Left kidney (tissue), 2 donors: Measurements from ENCODE around the gene SRSF2. TPM values are rescaled to one million over a fixed set of nuclear protein-coding genes. Genes with fewer than 3 reads are reported as not detected.
A peak's percentile ranks its signal among the peaks of the same experiment; 100 is the strongest.
"Not testable (repeated sequence)": the region's sequence is repeated elsewhere in the genome, so short reads cannot be mapped to it uniquely, and the experiment has no call there.

Experiments
- DNase-seq: peaks from one replicate; pipeline ENCODE4 v3.0.0-alpha.2; 2013
- polyA plus RNA-seq: library from polyadenylated mRNA; unstranded; fragments of 120-200 nt; gene quantifications from one replicate; pipeline ENCODE4 v1.2.1, GENCODE V29; 2013; ENCODE audit not compliant: insufficient read length

Gene SRSF2
- polyA plus RNA-seq, 1 donor: 473 TPM

DNA sequence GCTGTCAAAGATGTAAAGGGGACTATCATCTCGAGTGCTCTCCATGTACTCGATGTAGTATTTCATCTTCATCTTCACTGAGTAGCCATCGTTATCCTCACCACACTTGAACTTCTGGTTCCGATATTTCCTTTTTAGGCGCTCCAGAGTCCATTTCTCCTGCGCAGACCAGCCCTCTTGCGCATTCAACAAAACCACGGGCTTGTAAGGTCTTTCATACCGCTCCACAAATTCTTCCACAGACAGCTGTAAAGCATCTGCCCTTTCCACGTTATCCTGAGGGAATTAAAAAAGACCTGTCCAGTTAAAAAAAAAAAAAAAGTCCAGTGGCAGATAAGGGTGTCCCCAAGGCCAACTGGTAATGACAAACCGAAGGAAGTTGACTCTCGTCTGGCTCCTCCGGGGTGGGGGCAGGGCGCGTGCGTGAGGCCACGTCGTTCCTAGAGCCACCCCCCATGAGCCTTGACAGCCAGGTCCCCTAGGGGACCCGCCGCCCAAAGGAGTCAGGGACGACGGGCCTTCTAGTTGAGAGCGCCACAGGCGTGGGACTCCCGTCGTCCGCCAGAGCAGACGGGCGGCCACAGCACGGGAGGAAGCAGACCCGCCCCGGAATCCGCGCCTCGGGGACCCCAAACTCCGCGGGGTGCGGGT lies 11.4 kb downstream of the SRSF2 start:
- no peak for DNase-seq

DNA sequence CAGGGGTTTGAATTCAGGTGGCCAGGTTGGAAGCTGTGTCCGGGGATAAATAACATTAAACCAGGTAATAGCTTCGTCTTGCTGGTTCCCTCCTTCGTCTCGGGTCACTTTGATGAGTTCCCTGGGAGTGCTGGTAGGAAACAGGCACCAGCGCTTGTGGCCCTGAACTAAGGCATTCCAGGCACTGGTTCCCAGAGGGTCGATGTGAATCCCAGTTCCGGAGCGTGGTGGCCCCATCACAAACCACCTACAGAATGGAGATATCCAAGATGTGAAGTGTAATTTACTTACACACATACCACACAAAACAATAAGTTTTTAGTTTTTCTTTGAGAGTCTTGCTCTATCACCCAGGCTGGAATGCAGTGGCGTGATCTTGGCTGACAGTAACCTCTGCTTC lies 13.3 kb downstream of the SRSF2 start:
- no peak for DNase-seq

- DNase-seq: not testable (repeated sequence)
These were observed 14.2 kb downstream of the SRSF2 start for GRCh38 chr17:76722977-76723376.

GRCh38 chr17:76722279-76722678 lies 14.9 kb downstream of the SRSF2 start:
- no peak for DNase-seq

DNA sequence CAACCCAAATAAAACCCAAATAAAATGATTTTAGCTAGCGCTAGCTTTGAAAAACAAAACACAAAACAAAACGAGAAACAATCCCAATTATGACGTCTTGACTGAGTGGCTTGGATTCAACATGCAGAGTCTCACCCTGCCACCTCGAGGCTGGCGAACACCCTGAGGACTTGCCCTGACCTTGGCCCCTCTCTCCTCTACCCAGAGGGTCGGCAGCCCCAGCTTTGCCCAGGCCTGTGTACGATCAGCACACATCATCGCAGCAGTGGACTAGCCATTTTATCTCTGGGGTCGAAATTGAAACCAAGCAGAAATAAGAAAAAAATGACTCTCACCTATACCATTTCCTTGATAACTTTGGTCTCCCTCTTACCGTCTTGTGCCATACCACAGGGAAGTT lies 15.7 kb downstream of the SRSF2 start:
- no peak for DNase-seq

GRCh38 chr17:76720941-76721340 lies 16.2 kb downstream of the SRSF2 start:
- DNase-seq: no peak

GRCh38 chr17:76720211-76720610 lies 16.9 kb downstream of the SRSF2 start:
- no peak for DNase-seq

DNA sequence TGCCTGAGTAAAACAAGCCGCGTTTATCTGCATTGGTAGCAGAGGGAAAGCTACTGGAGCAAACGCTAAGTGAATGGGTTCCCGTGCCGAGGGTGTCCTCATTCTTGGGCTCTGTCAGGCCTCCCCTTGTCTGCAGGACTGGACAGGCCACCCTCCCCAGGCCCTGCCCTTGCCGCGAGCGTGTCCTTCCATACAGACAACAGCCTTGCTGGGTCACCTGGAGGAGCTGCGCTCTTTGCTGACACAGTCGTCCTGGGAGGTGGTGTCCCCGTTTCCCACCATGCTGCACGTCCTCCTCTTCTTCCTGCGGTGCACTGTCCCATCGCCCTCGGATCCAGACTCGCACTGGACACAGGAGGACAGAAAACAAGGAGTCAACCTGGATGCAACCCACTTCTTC lies 18.6 kb downstream of the SRSF2 start:
- no peak for DNase-seq

DNA sequence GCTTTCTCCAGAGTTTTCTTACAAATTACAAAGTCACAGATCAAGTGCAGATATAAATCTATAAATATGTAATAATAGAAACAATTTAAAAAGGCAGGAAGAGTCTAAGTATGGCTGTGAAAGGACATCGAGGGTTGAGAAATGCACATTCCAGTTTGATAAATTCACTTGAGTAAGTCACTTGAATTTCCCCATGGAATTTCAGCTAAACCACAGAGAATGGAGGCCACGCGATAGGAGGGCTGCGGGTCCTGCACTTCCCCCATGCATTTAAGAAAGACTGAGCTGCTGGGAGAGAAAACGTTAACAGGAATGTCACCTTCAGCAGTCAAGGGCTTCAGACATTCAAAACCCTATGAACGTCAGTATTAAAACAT lies 20.3 kb downstream of the SRSF2 start:
- no peak for DNase-seq

GRCh38 chr17:76716146-76716838 lies 20.8 kb downstream of the SRSF2 start:
- no peak for DNase-seq

DNA sequence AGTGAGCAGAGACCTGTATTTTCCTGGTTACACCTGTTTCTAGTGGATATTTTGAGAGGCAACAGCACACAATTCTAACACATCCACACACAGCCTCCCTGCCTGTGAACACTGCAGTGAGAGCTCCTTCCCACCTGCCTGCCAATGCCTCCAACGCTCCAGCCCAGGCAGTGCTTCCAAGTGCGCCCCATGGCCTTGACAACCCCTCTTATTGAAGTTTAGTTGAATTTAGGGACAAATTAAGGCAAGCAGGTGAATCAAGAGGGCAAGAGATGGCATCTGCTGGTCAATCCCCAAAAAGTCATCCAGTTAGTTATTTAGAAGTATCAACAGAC lies 21.7 kb downstream of the SRSF2 start:
- no peak for DNase-seq

- no peak for DNase-seq
These were observed 22.2 kb downstream of the SRSF2 start for GRCh38 chr17:76714822-76715495.

- DNase-seq: no peak
These were observed 22.8 kb downstream of the SRSF2 start for GRCh38 chr17:76714336-76714735.

DNA sequence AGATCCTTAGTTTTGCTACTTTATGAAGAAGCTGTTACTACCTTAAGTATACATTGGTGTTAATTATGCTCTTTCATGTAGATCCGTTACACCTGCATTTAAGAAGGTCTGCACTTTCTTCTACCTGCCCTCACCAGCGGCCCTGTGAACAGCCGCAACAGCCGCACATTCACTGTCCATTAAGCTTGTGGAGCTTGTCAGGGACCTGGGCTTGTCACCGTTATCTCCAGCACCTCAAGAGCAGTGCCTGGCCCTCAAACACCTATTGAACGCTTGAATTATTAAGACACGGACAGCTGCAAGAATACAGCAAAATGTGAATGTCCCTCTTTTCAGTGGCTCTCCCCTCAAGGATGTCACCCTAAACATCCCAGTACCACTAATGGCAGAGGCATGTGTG lies 23.4 kb downstream of the SRSF2 start:
- no peak for DNase-seq

DNA sequence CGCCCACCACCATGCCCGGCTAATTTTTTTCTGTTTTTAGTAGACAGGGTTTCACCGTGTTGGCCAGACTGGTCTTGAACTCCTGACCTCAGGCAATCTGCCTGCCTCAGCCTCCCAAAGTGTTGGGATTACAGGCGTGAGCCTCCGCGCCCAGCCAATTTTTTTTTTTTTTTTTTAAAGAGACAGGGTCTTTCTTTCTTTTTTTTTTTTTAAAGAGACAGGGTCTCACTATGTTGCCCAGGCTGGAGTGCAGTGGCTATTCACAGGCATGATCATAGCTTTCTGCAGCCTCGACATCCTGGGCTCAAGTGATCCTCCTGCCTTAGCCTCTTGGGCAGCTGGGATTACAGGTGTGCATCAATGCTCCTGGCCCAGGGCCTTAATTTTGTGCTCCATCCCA lies 24.8 kb downstream of the SRSF2 start:
- not testable (repeated sequence) for DNase-seq

GRCh38 chr17:76710863-76711611 lies 26.1 kb downstream of the SRSF2 start, which contains the start of gene MXRA7:
TSS of gene MXRA7 (minus strand) at chr17:76710965. CDS start at chr17:76710946, 19 bp downstream.
- DNase-seq: no peak

GRCh38 chr17:76709951-76710862 lies 26.9 kb downstream of the SRSF2 start:
- not testable (repeated sequence) for DNase-seq

DNA sequence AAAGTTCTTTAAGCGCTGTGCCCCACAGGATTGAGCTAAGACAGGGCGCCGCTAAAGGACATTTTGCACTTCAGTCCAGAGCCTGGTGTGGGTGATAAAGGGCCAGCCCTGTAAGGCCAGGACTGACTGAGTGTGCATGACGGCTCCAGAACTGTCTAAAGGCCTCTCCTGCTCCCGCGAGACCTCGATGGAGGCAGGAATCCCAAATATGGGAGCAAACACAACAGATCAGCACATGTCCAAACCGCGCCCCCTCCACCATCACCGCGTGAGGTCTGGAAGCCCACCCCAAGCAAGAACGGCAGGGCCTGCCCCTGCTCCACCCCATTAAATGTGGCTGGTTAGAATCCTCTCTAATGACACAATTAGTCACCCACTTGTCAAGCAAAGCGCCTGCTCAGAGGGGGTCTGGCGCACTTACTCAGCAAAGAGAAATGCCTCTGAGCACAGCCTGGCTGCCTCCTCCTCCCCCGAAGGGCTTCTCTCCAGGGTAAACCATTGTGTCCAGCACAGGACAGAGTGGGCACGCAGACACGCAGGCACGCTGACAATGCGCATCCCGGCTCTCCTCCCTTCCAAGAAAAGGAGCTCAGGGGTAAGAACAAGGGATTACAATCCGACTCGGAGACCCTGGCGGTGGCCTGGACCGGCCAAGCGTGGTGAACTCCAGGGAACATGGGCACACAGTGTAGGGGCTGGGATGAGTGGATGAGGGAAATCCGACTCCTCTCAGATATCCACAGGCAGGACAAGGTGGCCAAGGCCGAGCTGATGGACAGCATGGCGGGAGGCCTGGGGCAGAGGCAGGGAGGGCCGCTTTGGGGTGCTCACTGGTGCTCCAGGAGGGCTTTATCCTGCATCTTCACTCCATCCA lies 27.8 kb downstream of the SRSF2 start:
- peak; percentile 83 for DNase-seq

GRCh38 chr17:76707985-76708807 lies 28.9 kb downstream of the SRSF2 start:
- DNase-seq: no peak

DNA sequence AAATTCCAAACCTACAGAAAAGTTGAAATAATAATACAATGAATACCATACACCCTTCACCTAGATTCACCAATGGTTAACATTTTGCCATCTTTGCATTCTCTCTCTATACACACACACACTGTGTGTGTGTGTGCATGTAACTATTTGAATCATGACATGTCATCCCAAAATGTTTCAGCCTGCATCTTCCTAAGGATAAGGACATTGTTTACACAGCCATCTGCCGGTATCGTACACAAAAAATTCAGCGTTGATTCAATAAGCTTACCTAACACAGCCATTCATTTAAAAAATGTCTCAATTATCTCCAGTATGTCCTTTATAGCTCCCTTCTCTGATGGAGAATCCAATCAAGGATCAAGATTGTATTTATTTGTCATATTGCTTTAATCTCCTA lies 30.3 kb downstream of the SRSF2 start:
- no peak for DNase-seq
